WI38 (cell line): ENCODE results near the gene NT5DC2.

ENCODE experiments used
- H3K4me3 ChIP-seq: 2 replicates; pipeline ENCODE4 v1.5.1; 2011; ENCODE audit warnings: low read depth, mild to moderate bottlenecking, control low read depth, low read length
- TF ChIP-seq, protein P1 (sequence below): IDR thresholded peaks from 2 replicates; pipeline ENCODE4 v1.5.1; 2012; ENCODE audit warnings: low read depth, mild to moderate bottlenecking, control low read depth, low read length

Gene NT5DC2

DNA sequence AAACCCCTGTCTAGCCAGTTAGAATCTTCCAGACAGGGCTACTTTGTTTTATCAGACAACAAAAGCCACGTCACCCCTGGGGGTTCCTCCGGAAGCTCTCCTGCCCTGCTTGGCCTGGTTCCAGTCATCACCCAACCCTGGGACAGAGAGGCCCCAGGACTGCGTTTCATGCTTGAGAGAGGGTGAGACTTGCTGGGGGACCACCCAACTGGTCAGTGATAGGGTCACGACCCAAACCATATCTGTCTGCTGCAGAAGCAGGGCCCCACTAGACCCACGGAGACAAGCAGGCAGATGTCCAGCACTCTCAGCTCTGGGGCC, 1.2 kb downstream of the NT5DC2 start:
- TF ChIP-seq, protein P1, sequence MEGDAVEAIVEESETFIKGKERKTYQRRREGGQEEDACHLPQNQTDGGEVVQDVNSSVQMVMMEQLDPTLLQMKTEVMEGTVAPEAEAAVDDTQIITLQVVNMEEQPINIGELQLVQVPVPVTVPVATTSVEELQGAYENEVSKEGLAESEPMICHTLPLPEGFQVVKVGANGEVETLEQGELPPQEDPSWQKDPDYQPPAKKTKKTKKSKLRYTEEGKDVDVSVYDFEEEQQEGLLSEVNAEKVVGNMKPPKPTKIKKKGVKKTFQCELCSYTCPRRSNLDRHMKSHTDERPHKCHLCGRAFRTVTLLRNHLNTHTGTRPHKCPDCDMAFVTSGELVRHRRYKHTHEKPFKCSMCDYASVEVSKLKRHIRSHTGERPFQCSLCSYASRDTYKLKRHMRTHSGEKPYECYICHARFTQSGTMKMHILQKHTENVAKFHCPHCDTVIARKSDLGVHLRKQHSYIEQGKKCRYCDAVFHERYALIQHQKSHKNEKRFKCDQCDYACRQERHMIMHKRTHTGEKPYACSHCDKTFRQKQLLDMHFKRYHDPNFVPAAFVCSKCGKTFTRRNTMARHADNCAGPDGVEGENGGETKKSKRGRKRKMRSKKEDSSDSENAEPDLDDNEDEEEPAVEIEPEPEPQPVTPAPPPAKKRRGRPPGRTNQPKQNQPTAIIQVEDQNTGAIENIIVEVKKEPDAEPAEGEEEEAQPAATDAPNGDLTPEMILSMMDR = no peak

DNA sequence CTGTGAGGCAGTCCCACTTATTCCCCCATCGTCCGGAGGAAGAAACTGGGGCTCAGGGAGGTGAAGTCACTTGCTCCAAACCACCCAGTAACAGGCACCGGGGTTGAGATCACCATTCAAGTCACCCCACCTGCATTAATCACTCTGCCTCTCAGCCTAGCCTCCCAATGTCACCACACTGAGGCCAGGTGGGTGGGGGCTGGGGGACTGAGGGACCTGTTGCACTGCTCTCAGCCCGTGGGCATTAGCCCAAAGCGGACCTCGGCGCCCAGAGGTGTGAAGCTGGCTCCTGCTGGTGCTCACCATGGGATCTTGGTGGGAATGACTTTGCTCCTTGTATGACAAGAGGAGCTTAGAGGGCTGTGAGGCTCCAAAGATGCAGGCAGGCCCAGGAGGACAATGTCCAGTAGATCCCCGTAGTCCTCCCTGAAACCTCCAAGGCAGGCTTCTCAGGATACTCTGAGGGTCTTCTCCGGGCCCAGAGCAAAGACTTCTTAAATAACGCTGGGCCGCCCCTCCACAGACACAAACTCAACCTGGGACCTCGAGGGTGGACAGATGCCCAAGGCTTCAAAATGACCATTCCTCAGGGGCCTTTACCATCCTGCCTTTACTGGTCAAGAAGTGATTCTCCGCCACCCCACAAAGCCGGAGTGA, 1.7 kb downstream of the NT5DC2 start:
- TF ChIP-seq, protein P1 = no peak
- peak overlapping the region; percentile 73 for H3K4me3 ChIP-seq

More for the DNA sequence above, 1.2 kb downstream of the NT5DC2 start:
- H3K4me3 ChIP-seq = peak overlapping the region; percentile 73

- H3K4me3 ChIP-seq = no peak overlapping the region
- TF ChIP-seq, protein P1 = no peak
These were observed 2.5 kb downstream of the NT5DC2 start for GRCh38 chr3:52530918-52531826.

DNA sequence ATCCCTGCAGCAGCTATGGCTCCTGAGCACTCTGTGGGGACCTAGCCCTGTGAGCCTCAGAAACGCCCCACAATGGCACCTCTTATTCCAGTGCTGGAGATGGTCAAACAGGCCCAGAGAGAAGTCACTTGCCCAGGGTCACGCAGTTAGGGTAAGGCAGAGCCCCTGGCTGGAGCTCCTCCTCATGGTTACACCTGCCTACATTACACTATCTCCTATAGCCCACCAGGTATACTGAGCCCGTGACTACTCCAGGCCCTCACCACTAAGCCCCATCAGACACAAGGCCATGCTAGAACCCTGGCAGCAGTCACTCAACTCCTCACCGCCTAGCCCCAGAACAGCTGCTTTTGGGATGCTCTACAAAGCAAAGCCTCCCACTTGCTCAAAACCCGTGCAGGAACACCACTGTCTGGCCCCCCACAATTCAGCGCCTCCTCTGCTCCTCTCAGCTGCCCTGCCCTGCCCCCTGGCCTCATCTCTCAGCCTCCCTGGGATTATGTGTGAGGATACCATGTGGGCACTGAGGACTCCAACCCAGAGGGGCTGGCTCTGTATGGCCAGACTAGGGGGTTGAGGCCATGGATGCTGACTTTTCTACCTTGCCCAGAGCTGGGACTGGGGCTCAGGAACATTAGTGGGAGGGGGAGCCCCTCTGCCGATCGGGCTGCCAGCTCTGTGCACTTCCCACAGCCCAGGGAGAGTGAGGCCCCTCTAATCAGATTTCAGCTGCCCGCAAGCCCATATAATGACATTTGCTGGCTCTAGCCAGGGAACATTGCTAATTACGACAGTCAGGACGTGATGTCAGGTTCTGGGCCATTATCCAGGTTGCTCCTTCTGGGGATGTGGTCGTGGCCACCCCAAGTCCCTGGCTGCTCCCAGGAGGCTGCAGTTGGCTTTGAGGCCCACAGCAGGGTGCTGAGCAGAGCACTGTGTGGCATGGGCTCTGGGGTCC, 4.0 kb downstream of the NT5DC2 start:
- H3K4me3 ChIP-seq = no peak overlapping the region

GRCh38 chr3:52528586-52529375, 4.9 kb downstream of the NT5DC2 start:
- TF ChIP-seq, protein P1 = no peak
- no peak overlapping the region for H3K4me3 ChIP-seq

More for the DNA sequence above, 4.0 kb downstream of the NT5DC2 start:
- TF ChIP-seq, protein P1 = no peak

GRCh38 chr3:52527732-52528585, 5.7 kb downstream of the NT5DC2 start:
- TF ChIP-seq, protein P1 = no peak
- H3K4me3 ChIP-seq = no peak overlapping the region
